ENCODE results near the gene TSGA10. TPM values are rescaled to one million over a fixed set of nuclear protein-coding genes. Genes with fewer than 3 reads are reported as not detected.

The TSGA10 gene
- total RNA-seq, 4 donors from 2014 or later = 7.0 to 12.6 (median 10.8) TPM

DNA sequence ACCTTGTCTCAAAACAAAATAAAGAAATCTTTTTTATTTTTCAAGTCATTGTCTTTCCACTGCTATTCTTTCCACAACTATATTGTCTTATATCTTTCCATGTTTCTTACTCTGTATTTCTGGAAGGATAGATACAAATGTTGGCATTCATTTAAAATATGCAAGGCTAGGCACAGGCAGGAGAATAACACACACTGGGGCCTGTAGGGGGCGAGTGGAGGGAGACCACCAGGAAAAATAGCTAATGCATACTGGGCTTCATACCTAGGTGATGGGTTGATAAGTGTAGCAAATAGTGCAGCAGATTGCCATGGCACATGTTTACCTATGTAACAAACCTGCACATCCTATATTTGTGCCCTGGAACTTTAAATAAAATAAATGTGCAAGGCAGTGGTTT is 35.8 kb upstream of the TSGA10 start:
- intact Hi-C loops (cut with DNase I; ENCODE audit: low total_unique reads) = no loop called here
- no peak overlapping the region for H3K4me3 ChIP-seq (ENCODE audit: low read depth, poor library complexity, severe bottlenecking)
- 89 to 97% methylated on average over 1 of the region's 1 CpG for WGBS, 2 donors
- DNase-seq (ENCODE audit: low spot score in 2 of 2) = no peak
- TF ChIP-seq POLR2A (IDR thresholded peaks at IDR 0.05) = no peak
- TF ChIP-seq, protein P1, sequence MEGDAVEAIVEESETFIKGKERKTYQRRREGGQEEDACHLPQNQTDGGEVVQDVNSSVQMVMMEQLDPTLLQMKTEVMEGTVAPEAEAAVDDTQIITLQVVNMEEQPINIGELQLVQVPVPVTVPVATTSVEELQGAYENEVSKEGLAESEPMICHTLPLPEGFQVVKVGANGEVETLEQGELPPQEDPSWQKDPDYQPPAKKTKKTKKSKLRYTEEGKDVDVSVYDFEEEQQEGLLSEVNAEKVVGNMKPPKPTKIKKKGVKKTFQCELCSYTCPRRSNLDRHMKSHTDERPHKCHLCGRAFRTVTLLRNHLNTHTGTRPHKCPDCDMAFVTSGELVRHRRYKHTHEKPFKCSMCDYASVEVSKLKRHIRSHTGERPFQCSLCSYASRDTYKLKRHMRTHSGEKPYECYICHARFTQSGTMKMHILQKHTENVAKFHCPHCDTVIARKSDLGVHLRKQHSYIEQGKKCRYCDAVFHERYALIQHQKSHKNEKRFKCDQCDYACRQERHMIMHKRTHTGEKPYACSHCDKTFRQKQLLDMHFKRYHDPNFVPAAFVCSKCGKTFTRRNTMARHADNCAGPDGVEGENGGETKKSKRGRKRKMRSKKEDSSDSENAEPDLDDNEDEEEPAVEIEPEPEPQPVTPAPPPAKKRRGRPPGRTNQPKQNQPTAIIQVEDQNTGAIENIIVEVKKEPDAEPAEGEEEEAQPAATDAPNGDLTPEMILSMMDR (IDR thresholded peaks at IDR 0.05) = no peak

DNA sequence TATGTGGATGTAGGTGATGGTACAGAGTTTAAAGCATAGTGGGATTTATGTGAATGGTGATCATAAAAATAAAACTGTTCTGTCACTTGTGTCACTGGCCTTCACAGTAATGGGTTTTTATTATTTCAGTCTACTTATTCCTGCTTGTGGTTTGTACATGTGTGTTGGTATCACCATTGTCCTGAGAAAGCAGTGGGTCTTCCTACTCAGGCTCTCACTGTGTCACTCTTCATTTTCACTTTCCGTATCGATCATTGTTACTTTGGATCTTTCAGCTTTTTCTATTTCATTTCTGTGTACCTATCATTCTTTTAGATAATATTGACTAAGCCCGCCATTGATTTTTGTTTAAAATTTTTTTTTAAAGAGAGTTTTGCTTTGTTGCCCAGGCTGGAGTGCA is 33.6 kb upstream of the TSGA10 start:
- DNase-seq (ENCODE audit: low spot score in 2 of 2) = no peak
- intact Hi-C loops (cut with DNase I; ENCODE audit: low total_unique reads) = no loop called here
- no peak overlapping the region for H3K4me3 ChIP-seq (ENCODE audit: low read depth, poor library complexity, severe bottlenecking)
- 96 to 98% methylated on average over 3 of the region's 3 CpGs for WGBS, 2 donors
- TF ChIP-seq, protein P1 (IDR thresholded peaks at IDR 0.05) = no peak
- TF ChIP-seq POLR2A (IDR thresholded peaks at IDR 0.05) = no peak

DNA sequence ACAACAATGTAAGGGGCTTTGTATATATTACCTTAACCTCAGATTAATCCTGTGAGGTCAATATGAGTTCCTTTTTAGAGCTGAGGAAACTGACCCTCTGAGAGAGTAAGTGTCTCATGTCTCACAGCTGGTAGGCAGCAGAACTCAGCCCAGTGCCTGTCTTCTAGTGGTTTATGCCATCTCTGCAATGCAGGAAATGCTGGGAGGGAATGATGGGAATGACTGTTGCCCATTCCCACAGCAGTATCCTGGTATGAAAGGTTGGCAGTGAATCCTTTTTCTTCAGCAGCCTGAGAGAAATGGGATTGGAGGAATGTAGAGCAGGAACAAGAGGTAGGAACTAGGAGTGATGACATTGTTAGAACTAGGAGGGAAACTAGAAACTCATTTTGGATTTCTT is 32.3 kb upstream of the TSGA10 start:
- DNase-seq (ENCODE audit: low spot score in 2 of 2) = no peak
- TF ChIP-seq, protein P1 (IDR thresholded peaks at IDR 0.05) = no peak
- no peak for TF ChIP-seq POLR2A (IDR thresholded peaks at IDR 0.05)
- intact Hi-C loops (cut with DNase I; ENCODE audit: low total_unique reads) = no loop called here
- H3K4me3 ChIP-seq (ENCODE audit: low read depth, poor library complexity, severe bottlenecking) = no peak overlapping the region

DNA sequence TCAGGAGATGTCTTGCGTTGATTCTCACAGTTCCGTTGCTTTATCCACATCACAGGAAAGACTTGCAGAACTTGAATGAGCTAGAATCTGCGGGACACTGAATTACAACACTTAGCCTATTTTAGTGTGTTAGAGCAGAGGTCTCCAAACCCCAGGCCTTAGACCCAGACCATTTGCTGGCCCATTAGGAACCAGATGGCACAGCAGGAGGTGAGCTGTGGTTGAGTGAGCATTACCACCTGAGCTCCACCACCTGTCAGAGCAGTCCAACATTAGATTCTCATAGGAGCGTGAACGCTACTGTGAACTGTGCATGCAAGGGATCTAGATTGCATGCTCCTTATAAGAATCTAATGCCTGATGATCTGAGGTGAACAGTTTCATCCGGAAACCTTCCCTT is 30.1 kb upstream of the TSGA10 start:
- TF ChIP-seq, protein P1 (IDR thresholded peaks at IDR 0.05) = no peak
- TF ChIP-seq POLR2A (IDR thresholded peaks at IDR 0.05) = no peak
- intact Hi-C loops (cut with DNase I; ENCODE audit: low total_unique reads) = no loop called here
- WGBS, 2 donors = 76 to 96% methylated on average over 6 of the region's 6 CpGs
- H3K4me3 ChIP-seq (ENCODE audit: low read depth, poor library complexity, severe bottlenecking) = no peak overlapping the region
- no peak for DNase-seq (ENCODE audit: low spot score in 2 of 2)

DNA sequence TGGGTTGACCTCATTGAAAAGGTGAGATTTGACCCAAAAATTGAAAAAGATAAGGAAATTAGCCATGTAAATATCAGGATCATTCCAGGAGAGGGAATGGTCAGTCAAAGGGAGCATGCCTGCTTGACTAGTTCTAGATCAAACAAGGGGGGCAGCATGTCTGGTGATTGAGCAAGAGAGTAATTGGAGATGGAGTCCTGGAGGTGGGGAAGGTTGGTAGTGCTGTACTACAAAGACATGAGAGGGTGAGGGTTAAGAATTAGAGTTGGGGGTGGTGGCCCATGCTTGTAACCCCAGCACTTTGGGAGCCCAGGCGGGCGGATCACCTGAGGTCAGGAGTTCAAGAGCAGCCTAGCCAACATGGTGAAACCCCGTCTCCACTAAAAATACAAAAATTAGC is 28.3 kb upstream of the TSGA10 start:
- DNase-seq (ENCODE audit: low spot score in 2 of 2) = no peak
- H3K4me3 ChIP-seq (ENCODE audit: low read depth, poor library complexity, severe bottlenecking) = no peak overlapping the region
- TF ChIP-seq, protein P1 (IDR thresholded peaks at IDR 0.05) = no peak
- TF ChIP-seq POLR2A (IDR thresholded peaks at IDR 0.05) = no peak
- 83 to 94% methylated on average over 3 of the region's 3 CpGs for WGBS, 2 donors
- intact Hi-C loops (cut with DNase I; ENCODE audit: low total_unique reads) = no loop called here

DNA sequence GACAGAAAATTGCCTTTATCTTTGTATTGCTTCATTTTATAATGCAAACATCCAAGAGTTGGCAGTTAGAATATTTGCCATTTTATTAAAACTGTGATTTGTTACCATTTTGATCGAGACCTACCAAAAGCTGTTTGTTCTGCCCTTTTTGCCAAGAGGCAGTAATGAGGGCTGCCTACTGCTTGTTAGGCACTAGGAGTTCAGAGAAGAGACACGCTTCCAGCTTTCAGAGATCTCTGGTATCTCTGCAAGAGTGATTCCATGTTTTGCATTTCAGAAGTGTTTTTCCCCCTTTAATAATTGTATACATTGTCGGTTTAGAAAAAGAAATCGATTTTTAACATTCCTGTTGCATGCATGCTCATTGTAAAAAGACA is 26.9 kb upstream of the TSGA10 start:
- WGBS, 2 donors = 2 to 4% methylated on average over 4 of the region's 4 CpGs
- H3K4me3 ChIP-seq (ENCODE audit: low read depth, poor library complexity, severe bottlenecking) = peak overlapping the region; percentile 79
- TF ChIP-seq, protein P1 (IDR thresholded peaks at IDR 0.05) = no peak
- TF ChIP-seq POLR2A (IDR thresholded peaks at IDR 0.05) = no peak
- intact Hi-C loops (cut with DNase I; ENCODE audit: low total_unique reads) = no loop called here
- DNase-seq (ENCODE audit: low spot score in 2 of 2) = no peak

Data from lower leg skin (tissue), 4 donors.